ENCODE measurements around the gene BCL2L1.

DNA sequence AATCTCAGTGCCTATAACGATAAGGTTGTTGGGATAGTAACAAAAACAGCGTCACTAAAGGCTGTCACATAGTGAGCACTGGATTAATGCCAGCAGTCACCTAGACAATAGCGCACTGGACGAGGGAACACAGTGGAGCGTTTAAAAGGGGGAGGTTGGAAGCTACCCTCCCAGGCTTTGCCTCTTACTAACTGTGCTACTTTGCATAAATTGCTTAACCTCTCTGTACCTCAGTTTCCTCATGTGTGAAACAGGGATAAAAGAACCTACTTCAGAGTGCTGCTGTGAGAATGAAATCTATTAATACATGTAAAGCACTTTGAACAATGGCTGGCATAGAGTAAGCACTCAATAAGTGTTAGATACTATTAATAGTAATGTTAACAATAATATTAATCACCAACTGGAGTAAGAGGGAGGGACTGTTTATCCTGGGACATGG is 10.5 kb downstream of the BCL2L1 start:
- no peak for TF ChIP-seq CTCF (IDR thresholded peaks at IDR 0.05)
- no peak for TF ChIP-seq ZFX (IDR thresholded peaks at IDR 0.05; ENCODE audit: borderline replicate concordance)

All from 22Rv1 (cell line).